ENCODE results near the gene ADORA2B.
"Not testable (repeated sequence)": the region's sequence is repeated elsewhere in the genome, so short reads cannot be mapped to it uniquely, and the experiment has no call there.

The ADORA2B gene

GRCh38 chr17:15955793-15956541, 11.0 kb downstream of the ADORA2B start:
- no peak for DNase-seq (ENCODE audit: low spot score)

GRCh38 chr17:15957206-15957605, 12.3 kb downstream of the ADORA2B start:
- no peak for DNase-seq (ENCODE audit: low spot score)

- DNase-seq (ENCODE audit: low spot score) = no peak
These were observed 12.8 kb downstream of the ADORA2B start for GRCh38 chr17:15957608-15958307.

GRCh38 chr17:15958484-15958854, 13.5 kb downstream of the ADORA2B start:
- DNase-seq (ENCODE audit: low spot score) = no peak

DNA sequence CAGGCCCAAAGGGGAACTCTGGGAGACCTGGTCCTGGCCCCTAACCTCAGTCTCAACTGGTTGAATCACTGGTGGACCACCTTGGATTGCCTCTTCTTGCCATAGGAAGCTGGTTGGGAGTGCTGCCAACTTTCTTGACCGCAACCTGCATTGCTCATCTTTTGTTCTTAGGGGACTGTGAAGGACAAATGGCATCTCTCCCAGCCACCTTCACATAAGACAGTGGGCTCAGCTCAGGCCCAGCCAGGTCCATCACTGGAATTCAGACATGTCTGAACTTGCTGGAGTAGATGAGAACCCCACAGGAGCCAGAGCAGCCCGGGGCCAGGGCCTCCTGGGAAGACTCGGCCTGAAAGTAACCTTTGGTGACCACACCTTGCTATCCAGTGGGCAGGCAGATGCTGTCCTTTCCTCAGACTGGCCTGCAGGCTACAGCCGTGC, 18.8 kb downstream of the ADORA2B start:
- DNase-seq (ENCODE audit: low spot score) = no peak

DNA sequence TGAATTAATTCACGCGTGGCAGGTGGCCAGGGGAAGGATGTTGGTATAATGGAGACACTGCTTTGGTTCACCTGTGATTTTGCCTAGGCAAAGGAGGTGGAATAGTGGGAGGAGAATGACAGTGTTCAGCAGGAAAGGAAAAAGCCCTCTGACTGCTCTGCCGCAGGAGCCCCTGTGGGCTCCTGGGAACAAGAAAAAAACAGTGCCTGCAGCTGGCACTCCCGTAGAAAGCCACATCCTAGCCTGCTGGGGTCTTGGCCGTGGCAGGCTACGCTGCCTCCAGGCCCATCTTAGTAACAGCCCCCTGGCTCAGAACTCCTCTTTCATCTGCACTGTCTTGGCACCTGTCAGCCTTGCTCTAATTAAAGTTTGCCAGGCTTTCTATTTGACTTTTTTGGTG, 20.6 kb downstream of the ADORA2B start:
- DNase-seq (ENCODE audit: low spot score) = no peak

GRCh38 chr17:15966183-15966878, 21.4 kb downstream of the ADORA2B start:
- no peak for DNase-seq (ENCODE audit: low spot score)

DNA sequence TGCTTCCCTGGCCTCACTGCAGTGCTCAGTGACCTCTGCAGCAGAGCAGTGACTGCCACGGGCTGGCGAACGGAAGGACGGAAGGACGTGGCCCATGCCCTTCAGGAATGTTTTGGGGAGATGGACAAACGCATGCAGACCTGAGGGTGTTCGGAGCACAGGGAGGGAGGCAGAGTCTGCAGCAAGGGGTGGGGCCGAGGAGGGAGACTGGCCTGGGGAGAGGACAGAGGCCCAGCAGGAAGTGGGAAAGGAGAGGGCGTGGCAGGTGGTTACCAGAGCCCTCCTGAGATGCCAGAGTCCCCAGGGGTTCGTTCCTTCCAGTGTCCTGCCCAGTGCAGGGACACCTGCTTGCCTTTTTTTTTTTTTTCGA, 21.9 kb downstream of the ADORA2B start:
- no peak for DNase-seq (ENCODE audit: low spot score)

GRCh38 chr17:15967706-15968399, 22.9 kb downstream of the ADORA2B start:
- DNase-seq (ENCODE audit: low spot score) = no peak

- no peak for DNase-seq (ENCODE audit: low spot score)
These were observed 24.5 kb downstream of the ADORA2B start for GRCh38 chr17:15969463-15969862.

GRCh38 chr17:15970500-15970899, 25.6 kb downstream of the ADORA2B start:
- DNase-seq (ENCODE audit: low spot score) = no peak

- DNase-seq (ENCODE audit: low spot score) = no peak
These were observed 26.3 kb downstream of the ADORA2B start for GRCh38 chr17:15971098-15971678.

- no peak for DNase-seq (ENCODE audit: low spot score)
These were observed 27.0 kb downstream of the ADORA2B start for GRCh38 chr17:15971882-15972281.

DNA sequence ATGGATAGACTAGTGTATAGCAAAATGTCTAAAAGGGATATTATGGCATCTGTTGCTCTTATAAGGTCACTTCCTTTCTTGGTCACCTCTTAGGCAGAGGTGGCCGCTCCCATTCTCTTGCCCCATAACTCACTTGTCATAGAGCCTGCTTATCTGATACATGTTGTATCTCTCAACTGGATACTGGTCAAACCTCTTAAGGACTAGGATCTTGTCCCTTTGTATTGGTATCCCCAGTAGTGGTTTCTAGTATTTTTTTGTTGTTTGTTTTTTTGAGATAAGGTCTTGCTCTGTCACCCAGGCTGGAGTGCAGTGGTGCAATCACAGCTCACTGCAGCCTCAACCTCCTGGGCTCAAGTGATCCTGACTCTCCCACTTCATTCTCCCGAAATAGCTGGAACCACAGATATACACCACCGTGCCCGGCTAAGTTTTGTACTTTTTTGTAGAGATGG, 27.6 kb downstream of the ADORA2B start:
- no peak for DNase-seq (ENCODE audit: low spot score)

- no peak for DNase-seq (ENCODE audit: low spot score)
These were observed 28.1 kb downstream of the ADORA2B start for GRCh38 chr17:15973016-15973415.

GRCh38 chr17:15973834-15974233, 28.9 kb downstream of the ADORA2B start:
- no peak for DNase-seq (ENCODE audit: low spot score)

- DNase-seq (ENCODE audit: low spot score) = no peak
These were observed 33.0 kb downstream of the ADORA2B start for GRCh38 chr17:15977894-15978293.

DNA sequence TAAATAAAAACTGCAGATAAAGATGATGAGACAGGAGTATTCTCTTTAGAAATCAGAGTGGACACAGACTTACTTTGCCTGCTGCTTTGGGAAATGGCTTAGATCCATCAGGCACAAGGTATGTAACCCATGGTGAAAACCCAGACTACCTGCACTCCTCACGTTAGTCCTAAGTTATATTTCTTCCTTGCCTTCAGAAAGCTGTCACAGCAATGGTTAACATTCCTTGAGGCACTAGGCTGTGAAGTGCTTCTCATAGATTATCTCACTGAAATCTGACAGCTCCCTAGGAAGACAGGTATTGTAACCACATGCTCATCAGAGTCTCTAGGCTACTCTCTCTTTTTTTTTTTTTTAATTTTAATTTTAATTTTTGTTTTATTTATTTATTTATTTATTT, 33.7 kb downstream of the ADORA2B start:
- no peak for DNase-seq (ENCODE audit: low spot score)

DNA sequence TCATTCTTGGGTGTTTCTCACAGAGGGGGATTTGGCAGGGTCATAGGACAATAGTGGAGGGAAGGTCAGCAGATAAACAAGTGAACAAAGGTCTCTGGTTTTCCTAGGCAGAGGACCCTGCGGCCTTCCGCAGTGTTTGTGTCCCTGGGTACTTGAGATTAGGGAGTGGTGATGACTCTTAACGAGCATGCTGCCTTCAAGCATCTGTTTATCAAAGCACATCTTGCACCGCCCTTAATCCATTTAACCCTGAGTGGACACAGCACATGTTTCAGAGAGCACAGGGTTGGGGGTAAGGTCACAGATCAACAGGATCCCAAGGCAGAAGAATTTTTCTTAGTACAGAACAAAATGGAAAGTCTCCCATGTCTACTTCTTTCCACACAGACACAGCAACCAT, 34.1 kb downstream of the ADORA2B start:
- DNase-seq (ENCODE audit: low spot score) = not testable (repeated sequence)

DNA sequence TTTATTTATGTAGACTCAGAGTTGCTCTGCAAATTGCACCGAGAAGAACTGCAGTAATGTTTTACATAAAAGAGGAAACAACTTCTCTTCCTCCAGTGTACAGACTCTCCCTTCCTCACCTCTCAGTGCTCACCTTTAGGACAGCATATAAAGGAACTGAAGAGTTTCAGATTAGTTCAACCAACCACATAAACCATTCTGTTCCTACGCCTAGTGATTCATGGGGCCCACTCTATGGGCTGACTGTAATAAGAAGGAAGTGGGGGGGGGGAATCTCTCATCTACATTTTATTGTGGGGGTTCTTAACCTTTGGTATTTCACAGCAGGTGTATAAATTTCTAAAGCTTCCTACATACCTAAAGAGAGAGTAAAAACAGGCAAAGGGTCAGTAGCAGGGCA, 36.3 kb downstream of the ADORA2B start:
- DNase-seq (ENCODE audit: low spot score) = no peak

DNA sequence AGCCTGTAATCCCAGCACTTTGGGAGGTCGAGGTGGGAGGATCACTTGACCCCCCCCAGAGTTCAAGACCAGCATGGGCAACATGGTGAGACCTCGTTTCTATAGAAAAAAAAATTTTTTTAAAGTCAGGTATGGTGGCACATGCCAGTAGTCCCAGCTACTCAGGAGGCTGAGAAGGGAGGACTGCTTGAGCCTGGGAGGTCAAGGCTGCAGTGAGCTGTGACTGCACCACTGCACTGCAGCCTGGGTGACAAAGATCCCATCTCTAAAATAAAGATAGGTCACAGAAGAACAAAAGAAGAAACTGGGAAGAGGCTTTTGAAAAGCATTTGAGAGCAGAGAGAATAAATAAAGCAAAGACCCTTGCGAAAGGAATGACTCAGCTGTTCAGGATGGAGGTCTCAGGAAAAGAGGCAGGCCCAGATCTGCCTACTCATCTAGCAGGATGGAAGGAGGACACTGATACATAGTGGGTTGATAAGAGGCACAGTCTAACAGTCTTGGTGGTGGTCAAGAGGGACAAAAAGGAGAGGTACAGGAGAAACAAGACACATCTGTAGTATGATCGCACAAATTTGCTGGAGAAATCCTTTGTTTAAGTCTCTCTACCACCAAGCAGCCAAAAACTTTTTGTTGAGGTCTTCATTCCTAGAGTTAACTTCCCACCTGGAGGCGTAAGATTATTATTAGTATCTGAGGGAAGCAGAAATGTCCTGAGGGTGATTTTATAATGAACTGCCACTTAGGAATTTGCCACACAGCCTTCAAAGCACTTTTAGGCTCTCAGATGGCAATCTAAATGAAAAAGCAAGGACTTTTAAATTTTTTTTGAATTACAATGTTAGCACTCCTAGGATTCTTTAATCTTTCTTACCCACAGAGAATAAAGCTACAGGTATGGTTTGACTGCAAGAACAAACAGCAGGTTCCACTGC, 37.0 kb downstream of the ADORA2B start:
- no peak for DNase-seq (ENCODE audit: low spot score)
